H1 (cell line): Measurements from ENCODE around the gene ACTL7A. TPM values are rescaled to one million over a fixed set of nuclear protein-coding genes. Genes with fewer than 3 reads are reported as not detected.

Source experiments
- CTCF ChIA-PET: fragments of 300-600 bp; sonication (Branson Sonifier 250); formaldehyde crosslinking; loops from one replicate; lab custom pipeline; 2021; ENCODE audit not compliant: partially characterized antibody; lab: Charles Lee
- POLR2A ChIA-PET: fragments of 300-600 bp; sonication (Branson Sonifier 250); formaldehyde crosslinking; loops from one replicate; lab custom pipeline; 2021; ENCODE audit warnings: inconsistent platforms; ENCODE audit not compliant: partially characterized antibody; lab: Charles Lee
- DNase-seq, 2 experiments: peaks; one replicate each; pipeline versions ENCODE4 v3.0.0 to v3.0.0-alpha.2; 2010 to 2022; ENCODE audit warnings: low spot score in 2 of 2, low read depth in 1 of 2, mixed read lengths in 1 of 2
- FAIRE-seq: peaks from 2 replicates; lab custom pipeline; 2011; peaks lifted over from hg19 to GRCh38; lab: Jason Lieb, UNC
- H2AFZ ChIP-seq: 2 replicates; pipeline ENCODE4 v1.8.1; 2012; ENCODE audit warnings: low read length, inconsistent platforms
- H2AK5ac ChIP-seq: 2 replicates; pipeline ENCODE4 v1.6.1; 2013; ENCODE audit warnings: low read depth, low read length
- H2BK120ac ChIP-seq: replicated peaks from 2 replicates; pipeline ENCODE3; 2013; ENCODE audit warnings: low read depth, low read length, inconsistent platforms
- H2BK12ac ChIP-seq: 2 replicates; pipeline ENCODE4 v1.6.1; 2013; ENCODE audit warnings: low read depth, low read length
- H2BK15ac ChIP-seq: 2 replicates; pipeline ENCODE4 v1.6.1; 2013; ENCODE audit warnings: low read length
- H2BK20ac ChIP-seq: 2 replicates; pipeline ENCODE4 v1.6.1; 2013; ENCODE audit warnings: low read length
- H2BK5ac ChIP-seq: 2 replicates; pipeline ENCODE4 v1.6.1; 2013; ENCODE audit warnings: low read depth, low read length
- H3K14ac ChIP-seq: 2 replicates; pipeline ENCODE4 v1.6.1; 2013; ENCODE audit warnings: inconsistent platforms; ENCODE audit not compliant: insufficient read length
- H3K18ac ChIP-seq: 2 replicates; pipeline ENCODE4 v1.6.1; 2013; ENCODE audit warnings: low read length; ENCODE audit errors: extremely low read depth
- H3K23ac ChIP-seq: 2 replicates; pipeline ENCODE4 v1.6.1; 2013; ENCODE audit warnings: inconsistent platforms; ENCODE audit not compliant: insufficient read length
- H3K23me2 ChIP-seq: 2 replicates; pipeline ENCODE4 v1.6.1; 2013; ENCODE audit warnings: low read depth, low read length
- H3K27ac ChIP-seq: 2 replicates; pipeline ENCODE4 v1.6.1; 2011; ENCODE audit warnings: low read depth, low read length, inconsistent platforms
- H3K27me3 ChIP-seq, 4 experiments: replicated peaks in 1 of 4; 1 replicate in 1 of 4; 2 replicates in 3 of 4; pipeline versions ENCODE4 v1.6.1 to v1.8.1; 2011 to 2013; ENCODE audit warnings: low read length in 3 of 4, mild to moderate bottlenecking in 3 of 4, inconsistent platforms in 2 of 4, mixed read lengths in 2 of 4, moderate library complexity in 1 of 4; ENCODE audit not compliant: control insufficient read depth in 3 of 4, insufficient read depth in 3 of 4; ENCODE audit errors: extremely low read depth in 1 of 4
- H3K36me3 ChIP-seq, 4 experiments: 2 replicates each; pipeline versions ENCODE4 v1.6.1 to v1.8.1; 2011 to 2013; ENCODE audit warnings: mild to moderate bottlenecking in 4 of 4, low read length in 3 of 4, moderate library complexity in 2 of 4, control low read depth in 1 of 4, inconsistent platforms in 1 of 4; ENCODE audit not compliant: insufficient read depth in 4 of 4, control insufficient read depth in 2 of 4
- H3K4ac ChIP-seq: replicated peaks from 2 replicates; pipeline ENCODE3; 2013; ENCODE audit warnings: low read length, low read depth, mixed read lengths, inconsistent platforms; ENCODE audit not compliant: insufficient read length
- H3K4me1 ChIP-seq, 4 experiments: replicated peaks in 1 of 4; 1 replicate in 1 of 4; 2 replicates in 3 of 4; pipeline versions ENCODE4 v1.6.1 to v1.8.1; 2011 to 2013; ENCODE audit warnings: low read length in 3 of 4, inconsistent platforms in 2 of 4, mixed read lengths in 1 of 4; ENCODE audit not compliant: insufficient read depth in 4 of 4, control insufficient read depth in 3 of 4
- H3K4me2 ChIP-seq, 2 experiments: 2 replicates each; pipeline versions ENCODE4 v1.6.1 to v1.8.1; 2011 to 2013; ENCODE audit warnings: low read depth in 2 of 2, low read length in 2 of 2, control low read depth in 1 of 2, inconsistent platforms in 1 of 2, mild to moderate bottlenecking in 1 of 2; ENCODE audit not compliant: insufficient read depth in 1 of 2
- H3K4me3 ChIP-seq, 4 experiments: fragments of 200-600, 300-600 bp in 1 of 4; sonication (generic), shearing (Covaris generic), sonication (Bioruptor Twin) in 1 of 4; 2 replicates each; pipeline versions ENCODE4 v1.5.1 to v1.8.1; 2011 to 2016; ENCODE audit warnings: low read length in 4 of 4, low read depth in 3 of 4, control low read depth in 2 of 4, inconsistent platforms in 2 of 4, mild to moderate bottlenecking in 2 of 4, mixed read lengths in 1 of 4, moderate library complexity in 1 of 4; ENCODE audit not compliant: insufficient read depth in 2 of 4; ENCODE audit errors: extremely low read depth in 1 of 4
- H3K56ac ChIP-seq: replicated peaks from 2 replicates; pipeline ENCODE3; 2013; ENCODE audit warnings: low read depth, mild to moderate bottlenecking, mixed read lengths, low read length, inconsistent platforms; ENCODE audit not compliant: insufficient read length
- H3K79me1 ChIP-seq: 2 replicates; pipeline ENCODE4 v1.6.1; 2013; ENCODE audit warnings: low read depth, low read length, control low read depth
- H3K79me2 ChIP-seq, 2 experiments: 2 replicates each; pipeline versions ENCODE4 v1.6.1 to v1.8.1; 2012 to 2013; ENCODE audit warnings: low read length in 2 of 2, mild to moderate bottlenecking in 2 of 2, inconsistent platforms in 1 of 2; ENCODE audit not compliant: insufficient read depth in 2 of 2, control insufficient read depth in 1 of 2
- H3K9ac ChIP-seq, 4 experiments: replicated peaks in 1 of 4; 1 replicate in 1 of 4; 2 replicates in 3 of 4; pipeline versions ENCODE4 v1.6.1 to v1.8.1; 2011 to 2013; ENCODE audit warnings: low read depth in 3 of 4, low read length in 3 of 4, control low read depth in 2 of 4, mild to moderate bottlenecking in 2 of 4, moderate library complexity in 2 of 4, inconsistent platforms in 1 of 4; ENCODE audit errors: extremely low read depth in 1 of 4
- H3K9me3 ChIP-seq, 2 experiments: 2 replicates each; pipeline versions ENCODE4 v1.6.1 to v1.8.1; 2012 to 2013; ENCODE audit warnings: mild to moderate bottlenecking in 2 of 2, moderate library complexity in 2 of 2, control low read depth in 1 of 2, inconsistent platforms in 1 of 2, low read depth in 1 of 2, low read length in 1 of 2, mixed read lengths in 1 of 2; ENCODE audit not compliant: insufficient read depth in 2 of 2
- H4K20me1 ChIP-seq, 2 experiments: replicated peaks in 1 of 2; 2 replicates each; pipeline versions ENCODE3 to v1.8.1; 2011 to 2013; ENCODE audit warnings: inconsistent platforms in 2 of 2, low read length in 2 of 2, mild to moderate bottlenecking in 1 of 2; ENCODE audit not compliant: insufficient read depth in 2 of 2, control insufficient read depth in 1 of 2
- H4K5ac ChIP-seq: 2 replicates; pipeline ENCODE4 v1.6.1; 2013; ENCODE audit warnings: low read length, low read depth, mixed read lengths, inconsistent platforms; ENCODE audit not compliant: insufficient read length
- H4K8ac ChIP-seq: 2 replicates; pipeline ENCODE4 v1.8.0; 2013; ENCODE audit warnings: mild to moderate bottlenecking, moderate library complexity, low read length, inconsistent platforms; ENCODE audit not compliant: insufficient read depth; ENCODE audit errors: extremely low read depth
- H4K91ac ChIP-seq: replicated peaks from 2 replicates; pipeline ENCODE3; 2013; ENCODE audit warnings: low read length, mixed read lengths, inconsistent platforms; ENCODE audit not compliant: insufficient read length
- ASH2L ChIP-seq: fragments of 200-600, 300-600 bp; sonication (generic); IDR thresholded peaks from one replicate; pipeline ENCODE4 v1.7.1; 2017; ENCODE audit warnings: low read length
- BACH1 ChIP-seq: IDR thresholded peaks from 2 replicates; pipeline ENCODE4 v1.6.1; 2012; ENCODE audit warnings: low read length, improper control_type of control experiment
- BCL11A ChIP-seq, 2 experiments: IDR thresholded peaks; one replicate each; pipeline ENCODE4 v1.6.1; 2011; ENCODE audit warnings: low read depth in 2 of 2, low read length in 2 of 2, mild to moderate bottlenecking in 2 of 2
- BRCA1 ChIP-seq: IDR thresholded peaks from 2 replicates; pipeline ENCODE4 v1.6.1; 2012; ENCODE audit warnings: low read depth, low read length, improper control_type of control experiment
- CHD2 ChIP-seq: IDR thresholded peaks from 2 replicates; pipeline ENCODE4 v1.6.1; 2012; ENCODE audit warnings: low read length, improper control_type of control experiment
- EZH2 ChIP-seq: fragments of 200-600 bp; sonication (generic); IDR thresholded peaks from 2 replicates; pipeline ENCODE4 v1.7.1; 2012; ENCODE audit warnings: low read depth, mild to moderate bottlenecking, moderate library complexity, low read length, inconsistent platforms; ENCODE audit not compliant: severe bottlenecking
- FOSL1 ChIP-seq: IDR thresholded peaks from 2 replicates; pipeline ENCODE4 v1.6.1; 2011; ENCODE audit warnings: mild to moderate bottlenecking, low read depth, low read length, moderate library complexity; ENCODE audit not compliant: insufficient read depth
- JUN ChIP-seq: IDR thresholded peaks from 2 replicates; pipeline ENCODE4 v1.6.1; 2011; ENCODE audit warnings: low read depth, mild to moderate bottlenecking, improper control_type of control experiment, low read length
- KDM1A ChIP-seq: fragments of 200-600, 300-600 bp; sonication (generic); IDR thresholded peaks from 2 replicates; pipeline ENCODE4 v1.7.1; 2016; ENCODE audit warnings: mild to moderate bottlenecking, low read length, borderline replicate concordance
- KDM5A ChIP-seq: fragments of 200-600 bp; IDR thresholded peaks from 2 replicates; pipeline ENCODE4 v1.7.1; 2012; ENCODE audit warnings: mild to moderate bottlenecking, low read length, inconsistent platforms, mixed read lengths
- MAFK ChIP-seq: IDR thresholded peaks from 2 replicates; pipeline ENCODE4 v1.6.1; 2012; ENCODE audit warnings: low read depth, mild to moderate bottlenecking, improper control_type of control experiment, low read length
- POLR2A ChIP-seq, 2 experiments: IDR thresholded peaks; 1 replicate in 1 of 2; 2 replicates in 1 of 2; pipeline ENCODE4 v1.6.1; 2011; ENCODE audit warnings: low read depth in 2 of 2, low read length in 2 of 2, mild to moderate bottlenecking in 2 of 2; ENCODE audit errors: control extremely low read depth in 1 of 2
- RFX5 ChIP-seq: IDR thresholded peaks from 2 replicates; pipeline ENCODE4 v1.6.1; 2011; ENCODE audit warnings: low read depth, low read length, improper control_type of control experiment, borderline replicate concordance
- SP4 ChIP-seq: IDR thresholded peaks from 2 replicates; pipeline ENCODE4 v1.6.1; 2012; ENCODE audit warnings: low read length, inconsistent platforms
- ZNF274 ChIP-seq: IDR thresholded peaks from 2 replicates; pipeline ENCODE4 v1.7.0; 2012; ENCODE audit warnings: low read length, borderline replicate concordance; ENCODE audit errors: extremely low read depth
- WGBS, 2 experiments: shearing (Covaris generic) in 1 of 2; methylation state at CpG; one replicate each; pipeline versions ENCODE4 v1.1.6 to v1.1.7; 2013 to 2015; ENCODE audit warnings: low lambda C conversion rate in 2 of 2, mixed read lengths in 2 of 2, inconsistent platforms in 1 of 2, low coverage in 1 of 2, missing lambda C conversion rate in 1 of 2; ENCODE audit not compliant: insufficient replicate concordance in 2 of 2, insufficient coverage in 1 of 2, insufficient read length in 1 of 2; ENCODE audit errors: extremely low coverage in 1 of 2, missing lambda C conversion rate in 1 of 2; 5-methylcytosine and 5-hydroxymethylcytosine counted together
- polyA plus RNA-seq, 7 experiments: library from polyadenylated mRNA; depleted of rRNA in 3 of 7; stranded (reverse) in 5 of 7; unstranded in 2 of 7; fragments of >200 nt in 5 of 7; fragments of 200-250 nt in 2 of 7; gene quantifications; 1 replicate in 5 of 7; 2 replicates in 1 of 7; 4 replicates in 1 of 7; pipeline versions ENCODE4 v1.2.1 to v1.2.3, GENCODE V29; 2011 to 2013; ENCODE audit warnings: missing spikeins in 2 of 7, mixed read lengths in 2 of 7
- total RNA-seq: library from RNA; stranded (reverse); fragmentation: NEBNext Ultra II Directional; extraction: Animal tissue kit (Norgen Biotek cat#: 25700); gene quantifications from 2 replicates; pipeline ENCODE4 v1.2.1, GENCODE V29; 2021

ACTL7A gene
- total and polyA plus RNA-seq, 2 of the 8 experiments (the other 6 are each of a cell fraction or from before 2014, with no cell fraction given), result not detected

DNA sequence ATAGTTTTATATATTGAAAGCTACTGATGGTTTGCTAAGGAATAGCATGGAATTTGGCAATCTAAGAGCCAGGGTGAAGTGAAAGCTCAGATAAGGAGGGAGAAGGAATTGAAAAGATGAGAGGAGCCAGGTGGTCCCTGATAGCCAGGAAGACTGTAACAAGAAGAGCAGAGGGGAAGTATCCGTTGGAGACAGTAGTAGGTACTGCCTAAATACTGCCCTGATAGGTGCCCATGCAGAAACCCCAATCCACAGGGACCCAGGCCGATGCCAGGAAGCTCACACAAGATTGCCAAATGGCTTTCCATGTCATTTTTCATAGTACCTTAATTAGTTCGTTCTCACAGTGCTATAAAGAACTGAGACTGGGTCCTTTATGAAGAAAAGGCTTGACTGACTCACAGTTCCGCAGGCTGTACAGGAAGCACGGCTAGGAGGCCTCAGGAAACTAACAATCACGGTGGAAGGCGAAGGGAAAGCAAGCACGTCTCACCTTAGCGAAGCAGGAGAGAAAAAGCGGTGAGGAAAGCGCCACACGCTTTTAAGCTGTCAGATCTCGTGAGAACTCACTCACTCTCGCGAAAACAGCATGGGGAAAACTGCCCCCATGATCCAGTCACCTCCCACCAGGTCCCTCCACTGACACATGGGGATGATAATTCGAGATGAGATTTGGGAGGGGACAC is 19.3 kb upstream of the ACTL7A start:
- no peaks in the 10 kb centered on the region for H3K36me3 ChIP-seq
- no peak overlapping the region for H3K23ac ChIP-seq
- no peak overlapping the region for H4K8ac ChIP-seq
- no peak overlapping the region; the same call in 1 of the 2 replicates for H3K18ac ChIP-seq
- DNase-seq (no peak), FAIRE-seq (no peak)
- no peak overlapping the region for H4K91ac ChIP-seq
- peak overlapping the region; percentile 57; the same call in 1 of the 2 replicates for H2AFZ ChIP-seq
- no peak overlapping the region for H3K14ac ChIP-seq
- ChIA-PET CTCF (interaction anchor here (1.4 kb wide), 1 partner anchor 8 kb away, joined by 3 read pairs; no protein-coding TSS in a partner anchor), POLR2A (no interaction called here)
- no peaks in the 10 kb centered on the region for H3K27me3 ChIP-seq
- H3K27ac ChIP-seq, result no peak overlapping the region
- WGBS, 2 experiments, result 82% methylated on average over 15 of the region's 16 CpGs; no CpG with 5 or more reads in 1 of the 2 experiments
- no peak overlapping the region for H3K4ac ChIP-seq
- H3K23me2 ChIP-seq, result no peaks in the 10 kb centered on the region
- no peak overlapping the region for H3K56ac ChIP-seq
- peak overlapping the region; percentile 46; the same call in 1 of the 2 replicates for H2BK15ac ChIP-seq
- H3K9me3 ChIP-seq, result peaks cover 0 to 4% of the 10 kb centered on the region in 2 experiments; a peak in 1 of 4 replicates
- no peak overlapping the region for H2BK120ac ChIP-seq
- H4K20me1 ChIP-seq, result no peaks in the 10 kb centered on the region
- H2BK5ac ChIP-seq, result no peak overlapping the region
- H3K4me1 ChIP-seq, result no peaks in the 10 kb centered on the region
- H2BK12ac ChIP-seq, result no peak overlapping the region
- H3K9ac ChIP-seq, result no peak overlapping the region
- no peaks in the 10 kb centered on the region for H3K79me2 ChIP-seq
- no peaks in the 10 kb centered on the region for H3K79me1 ChIP-seq
- H4K5ac ChIP-seq, result no peak overlapping the region
- no peak overlapping the region for H2AK5ac ChIP-seq
- no peak overlapping the region for H3K4me2 ChIP-seq
- H2BK20ac ChIP-seq, result no peak overlapping the region
- H3K4me3 ChIP-seq, result no peak overlapping the region
- TF ChIP-seq ASH2L (no peak), BRCA1 (no peak), POLR2A (IDR thresholded peaks at IDR 0.05; ENCODE audit: control extremely low read depth in 1 of 2, low read depth in 2 of 2, low read length in 2 of 2) (no peak), ZNF274 (no peak), EZH2 (no peak), KDM5A (no peak), MAFK (no peak), BCL11A (IDR thresholded peaks at IDR 0.05; ENCODE audit: low read depth in 2 of 2, low read length in 2 of 2) (no peak), BACH1 (no peak), KDM1A (no peak), JUN (no peak), SP4 (no peak), RFX5 (no peak), FOSL1 (no peak), CHD2 (no peak)
